Erythroblast (primary cell): Measurements from ENCODE around the gene PRKG1.

Source experiments
- GATA1 ChIP-seq: IDR thresholded peaks from 2 replicates; pipeline ENCODE4 v1.6.1; 2011; ENCODE audit warnings: low read depth, mild to moderate bottlenecking, control low read depth, low read length, moderate library complexity
- POLR2A ChIP-seq: IDR thresholded peaks from 2 replicates; pipeline ENCODE4 v1.6.1; 2011; ENCODE audit warnings: mild to moderate bottlenecking, low read length

DNA sequence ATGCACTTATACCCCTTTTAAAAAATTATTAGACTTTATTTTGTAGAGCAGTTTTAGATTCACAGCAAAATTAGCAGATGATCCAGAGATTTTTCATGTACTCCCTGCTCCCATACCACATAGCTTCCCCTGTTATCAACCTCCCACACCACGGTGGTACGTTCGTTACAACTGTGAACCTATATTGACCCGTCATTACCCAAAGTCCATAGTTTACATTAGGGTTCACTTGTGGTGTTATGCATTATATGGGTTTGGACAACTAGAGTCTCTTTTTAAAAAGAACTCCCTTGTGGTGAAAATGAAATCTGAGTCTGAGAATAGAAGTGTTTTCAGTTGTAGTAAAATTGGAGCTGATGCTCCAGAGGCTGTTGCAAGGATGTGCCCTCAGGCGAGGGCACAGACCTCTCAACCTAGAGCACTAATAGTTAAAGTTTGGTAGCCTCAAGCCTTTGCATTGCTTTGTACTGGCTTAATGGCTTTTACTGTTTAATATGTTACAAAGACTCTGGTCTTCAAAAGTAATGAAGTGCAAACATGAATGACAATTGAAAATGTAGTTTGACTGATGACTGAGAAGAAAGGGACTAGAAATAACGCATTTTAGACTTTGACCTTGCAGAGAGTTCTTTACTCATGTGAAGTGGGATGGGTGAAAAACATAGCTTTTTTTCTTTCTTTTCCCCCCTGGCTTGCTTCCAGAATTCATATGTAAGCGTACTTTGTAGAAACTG, 655.7 kb downstream of the PRKG1 start:
- TF ChIP-seq POLR2A: no peak
- TF ChIP-seq GATA1: no peak
